ENCODE data around the gene ZNF362.
"Not testable (repeated sequence)": the region's sequence is repeated elsewhere in the genome, so short reads cannot be mapped to it uniquely, and the experiment has no call there.

The ZNF362 gene

GRCh38 chr1:33306653-33307493, 50.6 kb downstream of the ZNF362 start:
- DNase-seq (ENCODE audit: low read depth), result no peak

GRCh38 chr1:33307494-33307864, 51.2 kb downstream of the ZNF362 start:
- no peak for DNase-seq (ENCODE audit: low read depth)

GRCh38 chr1:33309351-33309750, 53.1 kb downstream of the ZNF362 start:
- DNase-seq (ENCODE audit: low read depth), result not testable (repeated sequence)

DNA sequence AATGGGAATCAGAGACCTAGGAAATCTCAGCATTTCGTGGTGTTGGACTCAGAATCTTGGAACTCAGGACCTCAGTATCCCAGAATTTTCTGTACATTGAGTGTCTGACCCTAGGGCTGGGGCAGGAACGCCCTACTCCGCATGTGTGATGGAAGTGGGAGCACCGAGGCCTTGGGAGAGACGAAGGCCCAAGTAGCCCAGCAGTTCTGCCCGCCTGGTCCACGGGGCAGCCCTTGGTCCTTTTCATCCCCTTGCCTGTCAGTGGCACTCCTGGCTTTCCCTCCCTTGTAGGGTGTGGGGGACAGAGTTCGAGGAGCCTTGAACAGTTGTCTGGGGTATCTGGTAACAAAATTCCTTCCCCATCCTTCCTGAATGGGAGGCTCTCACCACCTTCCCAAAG, 54.4 kb downstream of the ZNF362 start:
- no peak for DNase-seq (ENCODE audit: low read depth)

DNA sequence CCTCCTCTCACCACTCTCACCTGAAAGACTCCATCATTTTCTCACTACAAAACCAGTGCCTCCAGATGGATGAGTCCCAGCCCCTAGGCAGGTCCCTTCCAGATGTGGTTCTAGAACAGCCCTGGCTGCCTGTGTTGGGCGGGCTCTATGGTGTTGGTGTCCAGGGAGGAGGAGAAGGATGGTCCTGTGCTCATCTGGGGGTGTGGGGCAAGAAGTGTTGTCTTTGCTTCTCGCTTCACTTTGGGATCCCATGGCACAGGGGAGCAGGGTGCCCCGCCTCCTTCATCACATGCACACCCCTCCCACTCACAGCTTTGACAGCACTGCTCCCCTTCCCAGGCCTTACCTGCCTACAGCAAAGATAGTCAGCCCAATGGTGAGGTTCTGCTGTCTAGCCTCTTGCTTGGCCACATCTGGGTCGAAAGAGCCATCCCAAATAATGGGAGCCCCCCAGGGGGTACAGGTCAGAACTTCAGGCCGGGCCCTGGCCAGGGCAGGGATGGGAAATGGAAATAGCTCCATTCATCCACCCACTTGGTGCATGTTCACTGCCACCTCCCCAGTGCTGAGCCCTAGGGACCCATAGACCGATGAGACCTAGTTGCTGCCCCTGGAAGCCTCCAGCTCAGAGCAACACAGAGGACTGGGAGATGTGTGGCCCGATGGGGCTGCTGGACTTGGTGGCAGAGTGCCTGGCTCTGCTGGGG, 55.6 kb downstream of the ZNF362 start:
- no peak for DNase-seq (ENCODE audit: low read depth)

- DNase-seq (ENCODE audit: low read depth), result no peak
Measured at GRCh38 chr1:33312413-33312749, 56.1 kb downstream of the ZNF362 start.

GRCh38 chr1:33314416-33314815, 58.1 kb downstream of the ZNF362 start:
- no peak for DNase-seq (ENCODE audit: low read depth)

DNA sequence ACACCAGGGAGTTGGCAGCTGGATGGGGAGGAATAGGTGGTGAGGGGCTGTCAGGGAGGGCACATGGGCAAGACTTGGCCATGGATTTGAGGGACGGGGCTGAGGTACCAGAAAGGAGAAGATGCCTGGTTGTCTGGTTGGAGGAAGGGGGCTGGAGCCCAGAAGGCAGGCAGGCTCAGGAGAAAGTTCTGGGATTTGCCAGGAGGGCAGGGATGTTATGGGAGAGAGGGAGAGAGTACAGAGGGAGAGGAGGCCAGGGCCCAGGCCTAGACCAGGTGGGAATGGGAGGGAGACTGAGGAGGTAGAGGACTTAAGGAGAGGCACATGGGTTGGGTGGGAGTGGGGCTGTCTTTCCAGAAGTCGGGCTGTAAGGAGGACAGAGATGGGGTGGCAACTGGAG, 60.3 kb downstream of the ZNF362 start:
- DNase-seq (ENCODE audit: low read depth), result no peak

GRCh38 chr1:33317354-33317753, 61.1 kb downstream of the ZNF362 start:
- DNase-seq (ENCODE audit: low read depth), result no peak

DNA sequence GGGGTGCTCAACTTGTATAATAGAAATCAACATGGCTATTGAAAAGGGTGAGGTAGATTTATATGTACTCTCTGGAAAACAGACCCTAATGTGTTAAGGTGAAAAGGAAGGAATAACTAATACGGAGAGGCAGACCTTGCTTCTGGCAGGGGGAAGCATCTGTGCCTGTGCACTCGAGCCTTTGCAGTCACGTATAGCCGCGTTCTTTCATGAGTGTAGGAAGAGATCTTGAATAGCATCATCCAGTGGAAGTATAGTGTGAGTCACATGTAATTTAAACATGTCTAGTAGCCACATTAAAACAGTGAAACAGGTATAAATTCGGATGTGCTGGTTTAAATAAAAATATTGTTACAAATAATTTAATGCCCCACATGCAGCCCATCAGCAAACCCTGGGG, 61.7 kb downstream of the ZNF362 start:
- DNase-seq (ENCODE audit: low read depth), result no peak

- no peak for DNase-seq (ENCODE audit: low read depth)
Measured at GRCh38 chr1:33319186-33319948, 63.1 kb downstream of the ZNF362 start.

- no peak for DNase-seq (ENCODE audit: low read depth)
Measured at GRCh38 chr1:33319949-33320618, 63.8 kb downstream of the ZNF362 start.

GRCh38 chr1:33320619-33321165, 64.4 kb downstream of the ZNF362 start, which contains the start of gene A3GALT2:
Gene A3GALT2, minus strand, starts transcription at chr1:33321098. Its CDS starts 0 bp downstream, at chr1:33321098.
- no peak for DNase-seq (ENCODE audit: low read depth)

DNA sequence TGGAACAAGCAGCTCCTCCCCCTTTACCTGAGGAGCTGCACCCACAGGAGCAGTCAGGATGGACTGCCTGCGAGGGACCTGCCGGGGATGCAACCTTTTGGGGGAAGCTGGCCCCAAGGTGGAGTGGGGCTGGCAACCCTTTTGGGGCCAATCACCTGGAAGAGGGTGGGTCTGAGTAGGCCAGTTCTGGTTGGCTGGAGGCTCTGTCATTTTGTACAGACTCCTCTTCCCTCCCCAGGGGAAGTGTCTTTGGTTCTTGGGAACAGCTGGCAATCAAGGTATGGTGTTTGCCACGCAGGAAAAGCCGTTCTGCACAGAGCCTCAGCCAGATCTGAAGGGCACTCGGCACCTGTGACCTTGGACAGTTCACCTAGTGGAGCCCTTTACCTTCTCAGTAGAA, 64.9 kb downstream of the ZNF362 start:
- DNase-seq (ENCODE audit: low read depth), result no peak

DNA sequence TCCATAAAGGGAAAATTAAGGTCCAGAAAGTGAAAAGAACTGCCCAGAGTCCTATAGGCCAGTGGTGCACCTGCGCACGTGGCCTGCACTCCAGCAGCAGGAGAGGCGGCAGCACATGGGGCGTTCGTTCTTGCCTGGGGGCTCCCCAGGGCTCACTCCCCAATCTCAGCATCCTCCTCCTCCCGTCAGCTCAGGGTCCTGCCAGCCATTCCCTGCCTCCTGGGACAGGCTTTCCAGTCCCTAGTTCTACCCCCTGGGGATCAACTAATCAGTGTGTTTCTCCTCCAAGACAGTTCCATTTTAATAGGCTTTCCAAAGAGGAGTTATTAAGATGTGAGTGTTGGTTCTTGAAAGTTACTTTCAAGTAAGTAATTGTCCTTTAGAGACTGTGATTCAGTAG, 65.8 kb downstream of the ZNF362 start:
- DNase-seq (ENCODE audit: low read depth), result no peak

GRCh38 chr1:33322870-33323585, 66.7 kb downstream of the ZNF362 start:
- no peak for DNase-seq (ENCODE audit: low read depth)

DNA sequence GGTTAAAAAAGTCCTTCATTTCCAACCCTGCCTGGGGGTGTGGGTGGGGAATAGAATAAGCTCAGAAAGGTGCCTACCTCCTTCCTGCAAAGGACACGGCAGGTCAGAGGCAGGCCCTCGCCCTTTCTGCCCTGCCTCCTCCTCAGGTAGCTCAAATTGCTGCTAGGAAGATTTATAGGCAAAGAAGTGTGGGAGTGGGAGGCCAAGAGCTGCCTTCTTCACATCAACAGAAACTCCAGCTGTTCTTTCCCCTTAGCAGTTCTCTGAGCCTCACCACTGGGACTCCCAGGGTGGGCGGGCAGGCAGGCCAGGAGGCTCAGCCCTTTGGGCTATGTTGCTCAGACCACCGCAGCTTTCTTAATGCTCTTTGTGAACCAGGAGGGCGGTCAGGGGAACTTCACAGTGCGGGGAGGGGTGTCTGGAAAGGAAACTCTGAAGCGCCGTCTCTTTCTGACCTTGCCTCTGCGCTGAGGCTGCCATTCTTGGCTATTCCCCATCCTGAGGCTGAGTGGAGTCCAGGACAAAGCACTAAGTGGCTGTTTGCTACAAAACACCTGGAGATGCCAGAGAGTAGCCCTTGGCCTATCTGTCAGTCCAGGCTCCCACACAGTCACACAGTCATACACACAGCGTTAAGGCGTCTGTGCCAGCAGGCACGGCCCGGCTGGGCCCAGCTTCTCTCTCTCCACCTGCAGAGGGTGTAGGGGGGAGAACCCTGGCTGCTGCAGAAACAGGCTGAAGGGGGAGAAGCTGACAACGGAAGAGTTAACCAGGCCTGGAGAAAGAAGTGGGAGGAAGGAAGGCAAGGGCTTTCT, 67.6 kb downstream of the ZNF362 start:
- no peak for DNase-seq (ENCODE audit: low read depth)

GRCh38 chr1:33324677-33325575, 68.6 kb downstream of the ZNF362 start:
- no peak for DNase-seq (ENCODE audit: low read depth)

DNA sequence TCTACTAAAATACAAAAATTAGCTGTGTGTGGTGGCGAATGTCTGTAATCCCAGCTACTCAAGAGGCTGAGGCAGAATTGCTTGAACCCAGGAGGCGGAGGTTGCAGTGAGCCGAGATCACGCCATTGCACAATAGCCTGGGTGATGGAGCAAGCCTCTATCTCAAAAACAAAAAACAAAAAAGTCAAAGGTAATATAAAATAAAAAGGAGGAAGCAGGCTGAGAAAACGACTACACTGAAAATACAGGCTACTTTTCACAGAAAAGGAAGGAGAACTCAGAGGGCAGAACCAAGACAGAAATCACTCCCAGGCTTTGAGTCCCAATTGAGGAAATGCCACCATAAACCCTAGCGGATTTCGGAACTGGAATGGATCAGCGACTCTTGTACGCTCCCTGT, 70.5 kb downstream of the ZNF362 start:
- DNase-seq (ENCODE audit: low read depth), result no peak

Data from stromal cell of bone marrow (primary cell).